ENCODE measurements around the gene RAPGEF6.

DNA sequence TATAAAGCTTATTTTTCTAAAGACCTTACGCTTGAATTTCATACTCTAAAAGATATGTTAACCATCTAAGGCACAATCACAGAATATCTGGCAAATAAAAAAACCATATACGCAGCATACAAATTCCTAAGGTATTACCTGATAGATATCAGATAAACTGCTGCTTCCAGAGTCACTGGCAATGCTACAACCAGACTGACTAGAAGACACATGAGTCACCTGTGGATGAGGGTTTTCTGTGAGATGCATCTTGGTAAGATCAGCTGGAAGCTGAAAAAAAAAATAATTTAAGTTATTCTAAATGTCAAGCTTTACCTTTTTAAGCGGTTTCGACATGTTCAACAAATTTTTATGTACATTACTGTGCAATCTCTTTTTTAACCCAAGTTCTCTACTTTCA lies 113.8 kb downstream of the RAPGEF6 start:
- TF ChIP-seq, protein P1, sequence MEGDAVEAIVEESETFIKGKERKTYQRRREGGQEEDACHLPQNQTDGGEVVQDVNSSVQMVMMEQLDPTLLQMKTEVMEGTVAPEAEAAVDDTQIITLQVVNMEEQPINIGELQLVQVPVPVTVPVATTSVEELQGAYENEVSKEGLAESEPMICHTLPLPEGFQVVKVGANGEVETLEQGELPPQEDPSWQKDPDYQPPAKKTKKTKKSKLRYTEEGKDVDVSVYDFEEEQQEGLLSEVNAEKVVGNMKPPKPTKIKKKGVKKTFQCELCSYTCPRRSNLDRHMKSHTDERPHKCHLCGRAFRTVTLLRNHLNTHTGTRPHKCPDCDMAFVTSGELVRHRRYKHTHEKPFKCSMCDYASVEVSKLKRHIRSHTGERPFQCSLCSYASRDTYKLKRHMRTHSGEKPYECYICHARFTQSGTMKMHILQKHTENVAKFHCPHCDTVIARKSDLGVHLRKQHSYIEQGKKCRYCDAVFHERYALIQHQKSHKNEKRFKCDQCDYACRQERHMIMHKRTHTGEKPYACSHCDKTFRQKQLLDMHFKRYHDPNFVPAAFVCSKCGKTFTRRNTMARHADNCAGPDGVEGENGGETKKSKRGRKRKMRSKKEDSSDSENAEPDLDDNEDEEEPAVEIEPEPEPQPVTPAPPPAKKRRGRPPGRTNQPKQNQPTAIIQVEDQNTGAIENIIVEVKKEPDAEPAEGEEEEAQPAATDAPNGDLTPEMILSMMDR (IDR thresholded peaks at IDR 0.05): no peak
- no peak for TF ChIP-seq POLR2A (IDR thresholded peaks at IDR 0.05)

Measured in right lobe of liver (tissue), 4 donors.